IPS-NIHi11 (cell line): ENCODE data around the gene SULT1A4.
"Not testable (repeated sequence)": the region's sequence is repeated elsewhere in the genome, so short reads cannot be mapped to it uniquely, and the experiment has no call there.

ENCODE experiments used
- DNase-seq: peaks from one replicate; pipeline ENCODE4 v3.0.0; 2012; ENCODE audit warnings: mixed read lengths, low spot score

Gene SULT1A4

DNA sequence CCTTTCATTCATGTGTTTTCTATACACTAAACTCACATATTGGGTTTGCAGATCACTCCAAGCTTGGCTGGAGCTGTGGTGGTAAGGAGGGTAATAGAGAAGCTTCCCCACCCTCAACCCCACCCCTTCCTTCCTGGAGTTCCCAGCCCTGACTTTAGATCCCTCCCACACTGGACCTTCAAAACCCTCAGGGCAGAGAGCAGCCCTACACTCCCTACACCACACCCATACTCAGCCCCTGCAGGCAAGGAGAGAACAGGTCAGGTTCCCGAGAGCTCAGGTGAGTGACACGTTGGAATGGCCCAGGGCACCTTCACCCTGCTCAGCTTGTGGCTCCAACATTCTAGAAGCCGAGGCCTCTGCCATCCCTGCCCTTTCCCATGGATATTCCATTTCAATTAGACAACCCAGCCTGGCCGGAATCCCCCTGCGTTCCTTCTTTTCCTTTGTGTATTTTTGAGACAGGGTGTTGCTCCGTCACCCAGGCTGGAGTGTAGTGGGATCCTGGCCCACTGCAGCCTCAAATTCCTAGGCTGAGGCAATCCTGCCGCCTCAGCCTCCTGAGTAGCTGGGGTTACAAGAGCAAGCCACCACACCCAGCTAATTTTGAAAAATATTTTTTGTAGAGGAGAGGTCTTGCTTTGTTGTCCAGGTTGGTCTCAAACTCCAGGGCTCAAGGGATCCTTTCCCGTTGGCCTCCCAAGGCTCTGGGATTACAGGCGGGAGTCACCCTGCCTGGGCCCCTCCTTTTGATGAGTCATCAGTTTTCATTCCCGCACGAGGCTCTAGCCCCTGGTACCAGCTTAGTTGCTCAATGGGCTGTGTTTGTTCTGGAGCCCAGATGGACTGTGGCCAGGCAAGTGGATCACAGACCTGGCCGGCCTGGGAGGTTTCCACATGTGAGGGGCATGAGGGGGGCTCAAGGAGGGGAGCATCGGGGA is at the start of gene SULT1A4:
Gene SULT1A4, plus strand, starts transcription at position 208 of the 941 bp plus-strand sequence. CDS start 1,473 bp downstream, outside the sequence.
- DNase-seq, result not testable (repeated sequence)

DNA sequence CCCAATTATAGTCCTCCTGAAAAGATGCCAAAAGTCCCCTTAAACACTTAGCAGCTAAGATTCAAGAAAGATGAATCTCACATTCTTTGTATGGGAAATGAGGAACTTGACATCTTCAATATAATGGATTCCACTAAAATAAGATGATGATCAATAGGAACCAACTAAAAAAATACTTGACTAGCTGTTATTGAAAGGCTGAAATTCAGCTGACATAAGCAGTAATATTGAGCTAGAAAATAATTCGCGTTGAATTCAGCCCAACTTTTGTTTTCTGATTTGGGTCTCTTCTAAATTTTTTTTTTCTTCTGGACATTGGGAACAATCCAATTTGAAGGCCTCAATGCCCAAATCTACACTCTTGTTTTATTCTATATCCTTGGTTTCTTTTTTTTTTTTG is 36.1 kb upstream of the SULT1A4 start:
- DNase-seq, result not testable (repeated sequence)

DNA sequence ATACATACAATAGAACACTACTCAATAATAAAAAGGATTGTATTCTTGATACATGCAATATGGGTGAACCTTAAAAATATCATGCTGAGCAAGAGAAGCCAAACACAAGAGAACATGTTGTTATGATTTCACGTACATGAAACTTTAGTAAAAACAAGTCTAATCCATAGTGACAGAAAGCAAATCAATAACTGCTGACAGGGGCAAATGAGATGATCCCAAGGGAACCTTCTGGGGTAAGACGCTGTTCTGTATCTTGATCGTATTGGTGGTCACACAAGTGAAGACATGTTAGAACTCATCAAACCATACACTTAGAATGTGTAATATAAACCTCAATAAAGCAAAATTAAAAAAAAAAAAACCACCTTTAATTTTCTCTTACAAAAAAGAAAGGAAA is 34.3 kb upstream of the SULT1A4 start:
- not testable (repeated sequence) for DNase-seq

DNA sequence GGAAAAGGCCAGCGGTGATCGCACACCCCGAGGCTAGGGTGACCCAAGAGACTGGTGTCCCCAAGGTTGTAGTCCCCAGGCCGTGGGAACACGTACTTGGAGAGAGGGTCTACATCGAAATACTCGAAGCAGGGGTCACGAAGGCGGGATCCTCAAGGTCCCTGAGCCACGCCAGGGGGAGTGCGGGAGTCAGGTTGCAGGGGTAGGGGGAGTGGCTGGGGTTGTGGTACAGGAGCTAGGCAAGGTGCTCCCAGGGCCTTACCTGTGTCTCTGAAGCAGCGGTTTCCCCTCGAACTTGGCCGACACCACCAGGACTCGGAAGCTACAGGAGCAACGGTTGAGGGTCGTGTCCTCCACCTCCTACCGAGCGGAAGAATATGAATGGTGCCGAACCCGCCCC is 6.0 kb upstream of the SULT1A4 start:
- DNase-seq, result not testable (repeated sequence)

DNA sequence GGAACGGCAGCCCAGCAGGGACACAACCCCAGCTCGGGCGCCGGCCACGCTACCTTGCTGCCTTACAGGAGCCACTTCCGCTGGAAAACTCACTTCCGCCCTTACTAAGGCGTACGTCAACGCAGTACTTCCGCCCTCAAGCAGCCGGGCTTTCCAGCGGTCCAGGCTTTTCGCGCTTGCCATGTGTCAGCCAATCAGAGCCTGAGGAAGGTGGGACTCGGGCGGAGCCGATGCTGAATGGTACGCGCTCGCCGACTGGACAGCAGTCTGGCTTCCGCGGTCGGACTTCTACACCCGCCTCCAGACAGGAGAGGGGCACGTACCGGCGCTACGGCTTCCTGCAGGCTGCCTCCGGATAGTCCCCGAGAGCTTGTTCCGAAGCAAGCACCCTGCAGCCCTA is 5.4 kb upstream of the SULT1A4 start, which contains the start of the genes BOLA2 and SLX1B:
Gene BOLA2, minus strand, starts transcription at position 83 of the 400 bp plus-strand sequence. CDS start 98 bp downstream, outside the sequence.
Gene SLX1B, plus strand, starts transcription at position 265 of the 400 bp plus-strand sequence.
- DNase-seq, result not testable (repeated sequence)

DNA sequence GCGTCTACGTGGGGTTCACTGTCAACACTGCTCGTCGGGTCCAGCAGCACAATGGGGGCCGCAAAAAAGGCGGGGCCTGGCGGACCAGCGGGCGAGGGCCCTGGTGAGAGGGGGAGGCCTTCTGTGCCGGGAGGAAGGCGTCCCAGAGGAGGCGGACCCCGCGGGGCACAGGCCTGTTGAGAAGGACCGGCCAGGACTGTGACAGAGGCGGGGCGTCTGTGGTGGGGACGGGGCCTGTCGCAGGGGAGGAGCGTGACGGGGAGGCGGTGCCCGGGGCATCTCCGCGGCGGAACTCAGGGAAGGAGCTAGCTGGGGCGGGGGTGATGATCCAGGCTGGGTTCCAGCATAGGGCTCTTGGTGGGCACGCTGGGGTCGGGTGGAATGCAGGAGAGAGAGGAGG is 4.9 kb upstream of the SULT1A4 start:
- not testable (repeated sequence) for DNase-seq

DNA sequence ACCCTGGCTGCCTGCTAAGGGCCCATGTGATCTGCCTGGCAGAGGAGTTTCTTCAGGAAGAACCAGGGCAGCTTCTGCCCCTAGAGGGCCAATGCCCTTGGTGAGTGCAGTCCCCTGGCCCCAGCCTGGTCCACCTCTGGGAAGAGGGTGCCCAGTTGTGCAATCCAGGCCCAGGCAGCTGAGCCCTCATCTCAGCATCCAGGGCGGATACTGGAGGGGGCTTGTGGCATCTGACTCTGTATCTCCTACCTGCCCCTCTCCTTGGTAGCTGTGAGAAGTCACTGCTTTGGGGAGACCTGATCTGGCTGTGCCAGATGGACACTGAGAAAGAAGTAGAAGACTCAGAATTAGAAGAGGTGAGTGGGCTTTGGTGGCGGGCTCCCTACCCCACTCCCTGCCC is 2.1 kb upstream of the SULT1A4 start:
- not testable (repeated sequence) for DNase-seq

DNA sequence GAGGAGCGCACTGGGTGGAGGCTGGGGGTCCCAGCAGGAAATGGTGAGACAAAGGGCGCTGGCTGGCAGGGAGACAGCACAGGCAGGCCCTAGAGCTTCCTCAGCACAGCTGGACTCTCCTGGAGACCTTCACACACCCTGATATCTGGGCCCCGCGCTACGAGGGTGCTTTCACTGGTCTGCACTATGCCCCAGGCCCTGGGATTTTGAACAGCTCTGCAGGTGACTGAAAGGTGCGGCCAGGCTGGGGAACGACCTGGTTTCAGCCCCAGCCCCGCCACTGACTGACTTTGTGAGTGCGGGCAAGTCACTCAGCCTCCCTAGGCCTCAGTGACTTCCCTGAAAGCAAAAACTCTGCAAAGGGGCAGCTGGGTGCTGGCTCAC is 926 bp downstream of the SULT1A4 start:
- DNase-seq, result not testable (repeated sequence)

DNA sequence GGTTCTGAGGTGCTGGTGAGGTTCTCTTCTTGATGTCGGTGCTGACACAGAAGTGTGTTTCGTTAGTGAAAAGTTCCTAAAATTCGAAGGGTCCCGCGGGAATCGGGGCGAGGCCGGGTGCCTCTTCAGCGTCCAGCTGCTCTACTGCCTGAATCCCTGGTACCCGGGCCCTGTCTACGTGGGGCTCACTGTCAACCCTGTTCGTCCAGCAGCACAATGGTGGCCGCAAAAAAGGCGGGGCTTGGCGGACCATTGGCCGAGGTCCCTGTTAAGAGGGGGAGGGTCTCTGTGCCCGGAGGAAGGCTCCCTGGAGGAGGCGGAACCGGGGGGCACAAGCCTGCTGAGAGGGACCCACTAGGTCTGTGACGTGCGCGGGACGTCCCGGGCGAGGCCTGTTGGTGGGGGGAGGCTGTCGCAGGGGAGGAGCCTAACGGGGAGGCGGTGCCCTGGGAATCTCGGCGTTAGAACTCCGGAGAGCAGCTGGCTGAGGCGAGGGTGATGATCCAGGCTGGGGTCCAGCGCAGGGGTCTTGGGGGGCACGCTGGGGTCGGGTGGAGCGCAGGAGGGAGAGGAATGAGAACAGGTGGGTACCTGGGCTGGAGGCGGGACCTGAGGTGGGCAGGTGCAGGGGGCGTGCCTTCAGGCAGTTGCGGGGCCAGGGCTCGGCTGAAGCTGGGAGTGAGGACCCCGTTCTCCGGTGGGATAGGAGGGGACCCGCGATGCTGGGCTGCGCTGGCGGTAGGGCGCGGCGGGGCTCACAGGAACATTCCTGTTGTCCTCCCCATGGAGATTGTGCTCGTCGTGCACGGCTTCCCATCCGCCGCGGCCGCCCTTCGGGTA is 6.5 kb downstream of the SULT1A4 start:
- not testable (repeated sequence) for DNase-seq

DNA sequence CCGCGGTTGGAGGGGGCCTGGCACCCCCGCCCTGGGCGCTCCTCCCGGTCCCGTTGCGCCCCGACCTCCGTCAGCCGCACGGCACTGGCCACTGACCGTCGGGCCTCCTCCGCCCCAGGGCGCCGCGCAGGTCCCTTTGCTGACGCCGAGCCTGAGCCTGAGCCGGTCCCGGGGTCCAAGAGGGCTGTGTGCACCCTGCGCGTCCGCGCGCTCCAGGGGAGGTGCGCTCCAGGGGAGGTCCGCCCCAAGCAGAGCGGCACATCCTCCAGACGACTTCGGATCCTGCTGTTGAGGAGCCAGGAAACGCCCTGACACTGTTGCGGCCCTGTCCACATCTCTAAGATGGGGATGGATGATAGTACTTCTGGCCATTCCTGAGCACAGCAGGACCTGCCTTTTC is 7.2 kb downstream of the SULT1A4 start:
- not testable (repeated sequence) for DNase-seq

DNA sequence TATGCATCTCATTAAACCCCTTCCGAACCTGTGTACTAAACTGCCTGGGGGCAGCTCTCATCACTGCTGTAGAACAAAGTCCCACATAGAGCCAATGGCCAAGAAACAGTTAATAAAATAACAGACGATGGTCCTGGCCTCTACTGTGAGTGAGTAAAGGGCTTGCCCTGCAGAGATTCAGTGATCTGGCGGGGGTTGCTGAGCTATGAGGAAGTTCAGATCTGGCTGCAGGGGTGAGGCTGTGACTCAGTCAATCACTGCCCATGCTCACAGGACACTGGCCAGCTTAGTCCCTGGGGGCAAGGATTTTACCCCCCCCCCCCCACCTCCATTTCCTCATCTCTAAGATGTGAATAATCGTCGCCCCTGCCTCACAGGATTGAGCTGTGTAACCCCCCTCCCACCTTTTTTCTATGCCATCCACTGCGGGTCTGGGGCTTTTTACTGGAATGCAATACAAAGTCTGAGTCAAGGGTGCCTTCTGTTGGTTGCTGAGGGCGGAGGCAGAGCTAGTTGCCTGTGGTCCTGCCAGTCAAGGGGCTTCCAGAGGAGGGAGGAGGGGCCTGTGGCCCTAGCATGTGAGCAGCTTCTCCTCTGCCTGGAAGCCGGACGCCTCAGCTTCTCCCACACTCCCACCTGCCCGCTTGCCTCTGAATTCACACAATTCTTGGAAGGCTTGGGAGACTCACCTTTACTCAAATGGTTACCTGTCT is 8.1 kb downstream of the SULT1A4 start:
- DNase-seq, result not testable (repeated sequence)

DNA sequence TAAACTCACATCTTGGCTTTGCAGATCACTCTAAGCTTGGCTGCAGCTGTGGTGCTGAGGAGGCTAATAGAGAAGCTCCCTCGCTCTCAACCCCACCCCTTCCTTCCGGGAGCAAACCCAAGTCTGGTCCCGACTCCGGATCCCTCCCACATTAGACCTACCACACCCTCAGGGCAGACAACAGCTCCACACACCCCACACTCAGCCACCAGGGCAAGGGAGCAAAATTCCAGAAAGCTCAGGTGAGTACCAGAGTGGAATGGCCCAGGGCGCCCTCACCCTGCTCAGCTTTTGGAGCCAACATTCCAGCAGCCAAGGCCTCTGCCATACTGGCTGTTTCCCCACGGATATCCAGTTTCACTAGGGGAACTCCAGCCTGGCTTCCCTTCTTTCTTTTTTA is 9.9 kb downstream of the SULT1A4 start:
- DNase-seq, result not testable (repeated sequence)

DNA sequence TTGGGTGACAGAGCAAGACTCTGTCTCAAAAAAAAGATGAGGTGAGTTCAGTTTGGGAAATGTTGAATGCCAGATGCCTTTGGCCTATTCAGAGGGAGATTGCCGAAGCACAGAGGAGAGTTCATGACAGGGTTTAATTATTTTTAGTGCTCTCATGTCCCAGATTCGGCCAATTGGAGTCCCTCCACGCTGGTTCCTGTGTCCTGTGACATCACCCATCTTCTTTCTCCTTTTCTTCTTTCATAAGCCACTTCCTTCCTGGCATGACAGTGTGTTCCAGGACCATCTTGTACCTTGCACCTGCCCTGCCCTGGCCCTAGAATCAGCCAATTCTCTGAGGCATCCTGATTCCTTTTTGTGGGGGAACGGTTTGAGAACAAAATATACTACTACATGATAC is 12.4 kb downstream of the SULT1A4 start:
- not testable (repeated sequence) for DNase-seq

DNA sequence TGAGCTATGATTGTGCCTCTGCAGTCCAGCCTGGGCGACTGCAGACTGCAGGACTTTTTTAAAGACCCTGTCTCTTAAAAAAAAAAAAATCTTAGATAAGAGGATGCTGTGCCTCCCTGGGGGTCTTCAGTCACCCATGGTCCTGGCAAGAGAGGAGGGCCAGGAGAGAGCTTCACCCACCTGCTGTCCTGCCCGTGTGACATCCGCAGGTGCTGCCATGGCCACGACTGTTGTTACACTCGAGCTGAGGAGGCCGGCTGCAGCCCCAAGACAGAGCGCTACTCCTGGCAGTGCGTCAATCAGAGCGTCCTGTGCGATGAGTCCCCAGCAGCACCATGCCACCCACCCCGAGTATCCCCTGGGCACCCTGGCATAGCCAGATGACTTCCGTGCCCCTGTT is 22.6 kb downstream of the SULT1A4 start:
- DNase-seq, result not testable (repeated sequence)

DNA sequence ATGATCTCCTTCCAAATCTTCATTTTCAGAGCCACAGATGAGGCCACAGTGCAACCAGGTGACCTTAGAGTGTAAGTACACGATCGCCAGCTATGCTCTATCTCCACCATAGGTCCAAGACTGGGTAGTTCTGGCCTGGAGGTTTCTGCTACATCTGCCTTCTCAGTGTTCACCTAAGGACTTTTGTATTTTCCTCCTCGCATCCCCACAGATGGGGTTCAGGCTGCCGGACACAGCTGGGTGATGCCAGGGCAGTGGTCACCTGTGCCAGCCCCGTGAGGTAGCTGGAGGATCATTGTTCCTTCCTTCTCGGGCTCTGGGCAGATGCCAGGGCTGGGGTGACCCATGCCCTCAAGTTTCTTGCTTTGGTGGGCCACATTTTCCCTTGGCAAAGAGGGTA is 46.6 kb downstream of the SULT1A4 start, which contains the start of gene NPIPB12:
Gene NPIPB12, minus strand, starts transcription at position 101 of the 400 bp plus-strand sequence.
- not testable (repeated sequence) for DNase-seq
